HEK293 (cell line): Measurements from ENCODE around the gene PLEKHA7.

Experiments used
- ATF2 ChIP-seq: fragments of 450-650 bp; formaldehyde crosslinking; IDR thresholded peaks from 2 replicates; pipeline ENCODE4 v1.5.1; 2016; ENCODE audit warnings: missing biosample characterization, missing genetic modification characterization, low read depth
- EGR2 ChIP-seq: fragments of 450-650 bp; formaldehyde crosslinking; IDR thresholded peaks from 2 replicates; pipeline ENCODE4 v1.5.1; 2016; ENCODE audit warnings: low read depth, missing biosample characterization, missing genetic modification characterization
- GFI1B ChIP-seq: fragments of 450-650 bp; formaldehyde crosslinking; IDR thresholded peaks from 2 replicates; pipeline ENCODE4 v1.5.1; 2016; ENCODE audit warnings: missing biosample characterization, missing genetic modification characterization
- GLI2 ChIP-seq: fragments of 450-650 bp; formaldehyde crosslinking; IDR thresholded peaks from 2 replicates; pipeline ENCODE4; 2017; ENCODE audit warnings: missing biosample characterization, missing genetic modification characterization, low read depth, borderline replicate concordance
- HOXC10 ChIP-seq: sonication (generic); formaldehyde crosslinking; IDR thresholded peaks from 2 replicates; pipeline ENCODE4 v1.8.1; 2023; ENCODE audit warnings: mild to moderate bottlenecking, missing genetic modification reagents
- OVOL3 ChIP-seq: fragments of 450-650 bp; formaldehyde crosslinking; IDR thresholded peaks from 2 replicates; pipeline ENCODE4 v1.5.1; 2016; ENCODE audit warnings: missing biosample characterization, missing genetic modification characterization
- PRDM4 ChIP-seq: fragments of 450-650 bp; formaldehyde crosslinking; IDR thresholded peaks from 2 replicates; pipeline ENCODE4 v1.5.1; 2017; ENCODE audit warnings: missing biosample characterization, missing genetic modification characterization
- SP2 ChIP-seq: fragments of 450-650 bp; formaldehyde crosslinking; IDR thresholded peaks from 2 replicates; pipeline ENCODE4 v1.5.1; 2016; ENCODE audit warnings: missing biosample characterization, missing genetic modification characterization
- SP3 ChIP-seq: fragments of 450-650 bp; formaldehyde crosslinking; IDR thresholded peaks from 2 replicates; pipeline ENCODE4 v1.5.1; 2016; ENCODE audit warnings: missing biosample characterization, missing genetic modification characterization
- SP7 ChIP-seq: fragments of 450-650 bp; formaldehyde crosslinking; IDR thresholded peaks from 2 replicates; pipeline ENCODE4 v1.5.1; 2016; ENCODE audit warnings: missing biosample characterization, missing genetic modification characterization
- TRIM28 ChIP-seq: IDR thresholded peaks from 2 replicates; pipeline ENCODE4 v1.6.1; 2011; ENCODE audit warnings: low read length, control low read depth, borderline replicate concordance
- WT1 ChIP-seq: fragments of 450-650 bp; formaldehyde crosslinking; IDR thresholded peaks from 2 replicates; pipeline ENCODE4 v1.5.1; 2016; ENCODE audit warnings: missing biosample characterization, missing genetic modification characterization
- YY2 ChIP-seq: fragments of 450-650 bp; formaldehyde crosslinking; IDR thresholded peaks from 2 replicates; pipeline ENCODE4 v1.5.1; 2016; ENCODE audit warnings: missing biosample characterization, missing genetic modification characterization
- ZBTB17 ChIP-seq: fragments of 450-650 bp; formaldehyde crosslinking; IDR thresholded peaks from 2 replicates; pipeline ENCODE4 v1.5.1; 2016; ENCODE audit warnings: missing biosample characterization, missing genetic modification characterization
- ZBTB20 ChIP-seq: fragments of 450-650 bp; formaldehyde crosslinking; IDR thresholded peaks from 2 replicates; pipeline ENCODE4 v1.5.1; 2016; ENCODE audit warnings: missing biosample characterization, missing genetic modification characterization
- ZBTB26 ChIP-seq: fragments of 450-650 bp; formaldehyde crosslinking; optimal IDR thresholded peaks from 2 replicates; pipeline ENCODE3; 2016; ENCODE audit warnings: missing biosample characterization, mild to moderate bottlenecking, missing genetic modification characterization
- ZBTB7A ChIP-seq: fragments of 450-650 bp; formaldehyde crosslinking; IDR thresholded peaks from 2 replicates; pipeline ENCODE4 v1.5.1; 2016; ENCODE audit warnings: low read depth, missing biosample characterization, missing genetic modification characterization
- ZIC2 ChIP-seq: fragments of 450-650 bp; formaldehyde crosslinking; IDR thresholded peaks from 2 replicates; pipeline ENCODE4 v1.5.1; 2016; ENCODE audit warnings: missing biosample characterization, missing genetic modification characterization
- ZNF140 ChIP-seq: fragments of 450-650 bp; formaldehyde crosslinking; IDR thresholded peaks from 2 replicates; pipeline ENCODE4 v1.5.1; 2016; ENCODE audit warnings: missing biosample characterization, missing genetic modification characterization
- ZNF169 ChIP-seq: fragments of 450-650 bp; formaldehyde crosslinking; IDR thresholded peaks from 2 replicates; pipeline ENCODE4 v1.5.1; 2016; ENCODE audit warnings: missing biosample characterization, missing genetic modification characterization
- ZNF174 ChIP-seq: fragments of 450-650 bp; formaldehyde crosslinking; IDR thresholded peaks from 2 replicates; pipeline ENCODE4 v1.5.0; 2017; ENCODE audit warnings: missing biosample characterization, mild to moderate bottlenecking, missing genetic modification characterization
- ZNF19 ChIP-seq: fragments of 450-650 bp; formaldehyde crosslinking; IDR thresholded peaks from 2 replicates; pipeline ENCODE4; 2016; ENCODE audit warnings: missing biosample characterization, missing genetic modification characterization, low read depth
- ZNF223 ChIP-seq: fragments of 450-650 bp; formaldehyde crosslinking; IDR thresholded peaks from 2 replicates; pipeline ENCODE4 v1.5.1; 2016; ENCODE audit warnings: missing biosample characterization, missing genetic modification characterization
- ZNF239 ChIP-seq: fragments of 450-650 bp; formaldehyde crosslinking; IDR thresholded peaks from 2 replicates; pipeline ENCODE4 v1.5.1; 2016; ENCODE audit warnings: missing biosample characterization, missing genetic modification characterization
- ZNF26 ChIP-seq: fragments of 450-650 bp; formaldehyde crosslinking; IDR thresholded peaks from 2 replicates; pipeline ENCODE4 v1.5.1; 2016; ENCODE audit warnings: missing biosample characterization, missing genetic modification characterization
- ZNF324 ChIP-seq: fragments of 450-650 bp; formaldehyde crosslinking; IDR thresholded peaks from 2 replicates; pipeline ENCODE4 v1.5.1; 2016; ENCODE audit warnings: missing biosample characterization, missing genetic modification characterization
- ZNF350 ChIP-seq: fragments of 450-650 bp; formaldehyde crosslinking; IDR thresholded peaks from 2 replicates; pipeline ENCODE4 v1.5.0; 2017; ENCODE audit warnings: missing biosample characterization, mild to moderate bottlenecking, missing genetic modification characterization
- ZNF449 ChIP-seq: fragments of 450-650 bp; formaldehyde crosslinking; IDR thresholded peaks from 2 replicates; pipeline ENCODE4 v1.5.1; 2017; ENCODE audit warnings: missing biosample characterization, mild to moderate bottlenecking, missing genetic modification characterization, moderate library complexity
- ZNF596 ChIP-seq: fragments of 450-650 bp; IDR thresholded peaks from 2 replicates; pipeline ENCODE4 v1.5.0; 2018; ENCODE audit warnings: missing biosample characterization, mild to moderate bottlenecking, missing genetic modification characterization, moderate library complexity
- ZNF600 ChIP-seq: fragments of 450-650 bp; formaldehyde crosslinking; IDR thresholded peaks from 2 replicates; pipeline ENCODE4 v1.5.1; 2016; ENCODE audit warnings: missing biosample characterization, missing genetic modification characterization
- ZNF792 ChIP-seq: fragments of 450-650 bp; formaldehyde crosslinking; IDR thresholded peaks from 2 replicates; pipeline ENCODE4 v1.5.1; 2016; ENCODE audit warnings: missing biosample characterization, missing genetic modification characterization
- ZXDB ChIP-seq: fragments of 450-650 bp; formaldehyde crosslinking; IDR thresholded peaks from 2 replicates; pipeline ENCODE4 v1.5.1; 2016; ENCODE audit warnings: missing biosample characterization, missing genetic modification characterization

PLEKHA7 gene

GRCh38 chr11:16738193-16738946 is 275.8 kb downstream of the PLEKHA7 start, which contains the start of gene C11orf58 (continued):
- TF ChIP-seq PRDM4 (tag by site-specific recombination) (no peak), WT1 (tag by site-specific recombination) (0 out of 2 replicates have a peak, but pooled peaks have one; percentile 24), HOXC10 (CRISPR knock-in tag) (peak; percentile 78; the same call in 1 of the 2 replicates), GFI1B (tag by site-specific recombination) (no peak), OVOL3 (0 out of 2 replicates have a peak, but pooled peaks have one; percentile 40), ZNF596 (tag by site-specific recombination) (no peak), GLI2 (no peak), ZNF174 (tag by site-specific recombination) (no peak), EGR2 (no peak), ZNF19 (tag by site-specific recombination) (no peak), ZXDB (tag by site-specific recombination) (peak; percentile 96), ZNF169 (tag by site-specific recombination) (no peak), ZNF324 (tag by site-specific recombination) (0 out of 2 replicates have a peak, but pooled peaks have one; percentile 46), ZNF449 (tag by site-specific recombination) (no peak; the same call in 1 of the 2 replicates), SP2 (tag by site-specific recombination) (peak; percentile 75), SP7 (tag by site-specific recombination) (peak; percentile 46; the same call in 1 of the 2 replicates), ZNF239 (no peak), ZNF600 (tag by site-specific recombination) (peak; percentile 84), ZBTB26 (peak; percentile 78), ZNF223 (no peak), ZNF350 (no peak), ZBTB7A (tag by site-specific recombination) (peak; percentile 83; the same call in 1 of the 2 replicates), ZBTB17 (tag by site-specific recombination) (peak; percentile 80; the same call in 1 of the 2 replicates), SP3 (tag by site-specific recombination) (peak; percentile 91), ZBTB20 (tag by site-specific recombination) (peak; percentile 87), ZNF792 (tag by site-specific recombination) (no peak), ATF2 (tag by site-specific recombination) (peak; percentile 47; the same call in 1 of the 2 replicates), YY2 (tag by site-specific recombination) (peak; percentile 78), ZIC2 (0 out of 2 replicates have a peak, but pooled peaks have one; percentile 30), TRIM28 (peak; percentile 56; the same call in 1 of the 2 replicates), ZNF140 (tag by site-specific recombination) (no peak), ZNF26 (no peak)
